H1 (cell line): ENCODE data around the gene GET3. TPM values are rescaled to one million over a fixed set of nuclear protein-coding genes. Genes with fewer than 3 reads are reported as not detected.

Experiments used
- CTCF ChIA-PET: fragments of 300-600 bp; sonication (Branson Sonifier 250); formaldehyde crosslinking; loops from one replicate; lab custom pipeline; 2021; ENCODE audit not compliant: partially characterized antibody; lab: Charles Lee
- POLR2A ChIA-PET: fragments of 300-600 bp; sonication (Branson Sonifier 250); formaldehyde crosslinking; loops from one replicate; lab custom pipeline; 2021; ENCODE audit warnings: inconsistent platforms; ENCODE audit not compliant: partially characterized antibody; lab: Charles Lee
- DNase-seq, 2 experiments: peaks; one replicate each; pipeline versions ENCODE4 v3.0.0 to v3.0.0-alpha.2; 2010 to 2022; ENCODE audit warnings: low spot score in 2 of 2, low read depth in 1 of 2, mixed read lengths in 1 of 2
- FAIRE-seq: peaks from 2 replicates; lab custom pipeline; 2011; peaks lifted over from hg19 to GRCh38; lab: Jason Lieb, UNC
- H2AFZ ChIP-seq: 2 replicates; pipeline ENCODE4 v1.8.1; 2012; ENCODE audit warnings: low read length, inconsistent platforms
- H2AK5ac ChIP-seq: 2 replicates; pipeline ENCODE4 v1.6.1; 2013; ENCODE audit warnings: low read depth, low read length
- H2BK120ac ChIP-seq: replicated peaks from 2 replicates; pipeline ENCODE3; 2013; ENCODE audit warnings: low read depth, low read length, inconsistent platforms
- H2BK12ac ChIP-seq: 2 replicates; pipeline ENCODE4 v1.6.1; 2013; ENCODE audit warnings: low read depth, low read length
- H2BK15ac ChIP-seq: 2 replicates; pipeline ENCODE4 v1.6.1; 2013; ENCODE audit warnings: low read length
- H2BK20ac ChIP-seq: 2 replicates; pipeline ENCODE4 v1.6.1; 2013; ENCODE audit warnings: low read length
- H2BK5ac ChIP-seq: 2 replicates; pipeline ENCODE4 v1.6.1; 2013; ENCODE audit warnings: low read depth, low read length
- H3K14ac ChIP-seq: 2 replicates; pipeline ENCODE4 v1.6.1; 2013; ENCODE audit warnings: inconsistent platforms; ENCODE audit not compliant: insufficient read length
- H3K18ac ChIP-seq: 2 replicates; pipeline ENCODE4 v1.6.1; 2013; ENCODE audit warnings: low read length; ENCODE audit errors: extremely low read depth
- H3K23ac ChIP-seq: 2 replicates; pipeline ENCODE4 v1.6.1; 2013; ENCODE audit warnings: inconsistent platforms; ENCODE audit not compliant: insufficient read length
- H3K23me2 ChIP-seq: 2 replicates; pipeline ENCODE4 v1.6.1; 2013; ENCODE audit warnings: low read depth, low read length
- H3K27ac ChIP-seq: 2 replicates; pipeline ENCODE4 v1.6.1; 2011; ENCODE audit warnings: low read depth, low read length, inconsistent platforms
- H3K27me3 ChIP-seq, 4 experiments: replicated peaks in 1 of 4; 1 replicate in 1 of 4; 2 replicates in 3 of 4; pipeline versions ENCODE4 v1.6.1 to v1.8.1; 2011 to 2013; ENCODE audit warnings: low read length in 3 of 4, mild to moderate bottlenecking in 3 of 4, inconsistent platforms in 2 of 4, mixed read lengths in 2 of 4, moderate library complexity in 1 of 4; ENCODE audit not compliant: control insufficient read depth in 3 of 4, insufficient read depth in 3 of 4; ENCODE audit errors: extremely low read depth in 1 of 4
- H3K36me3 ChIP-seq, 4 experiments: 2 replicates each; pipeline versions ENCODE4 v1.6.1 to v1.8.1; 2011 to 2013; ENCODE audit warnings: mild to moderate bottlenecking in 4 of 4, low read length in 3 of 4, moderate library complexity in 2 of 4, control low read depth in 1 of 4, inconsistent platforms in 1 of 4; ENCODE audit not compliant: insufficient read depth in 4 of 4, control insufficient read depth in 2 of 4
- H3K4ac ChIP-seq: replicated peaks from 2 replicates; pipeline ENCODE3; 2013; ENCODE audit warnings: low read length, low read depth, mixed read lengths, inconsistent platforms; ENCODE audit not compliant: insufficient read length
- H3K4me1 ChIP-seq, 4 experiments: replicated peaks in 1 of 4; 1 replicate in 1 of 4; 2 replicates in 3 of 4; pipeline versions ENCODE4 v1.6.1 to v1.8.1; 2011 to 2013; ENCODE audit warnings: low read length in 3 of 4, inconsistent platforms in 2 of 4, mixed read lengths in 1 of 4; ENCODE audit not compliant: insufficient read depth in 4 of 4, control insufficient read depth in 3 of 4
- H3K4me2 ChIP-seq, 2 experiments: 2 replicates each; pipeline versions ENCODE4 v1.6.1 to v1.8.1; 2011 to 2013; ENCODE audit warnings: low read depth in 2 of 2, low read length in 2 of 2, control low read depth in 1 of 2, inconsistent platforms in 1 of 2, mild to moderate bottlenecking in 1 of 2; ENCODE audit not compliant: insufficient read depth in 1 of 2
- H3K4me3 ChIP-seq, 4 experiments: fragments of 200-600, 300-600 bp in 1 of 4; sonication (generic), shearing (Covaris generic), sonication (Bioruptor Twin) in 1 of 4; 2 replicates each; pipeline versions ENCODE4 v1.5.1 to v1.8.1; 2011 to 2016; ENCODE audit warnings: low read length in 4 of 4, low read depth in 3 of 4, control low read depth in 2 of 4, inconsistent platforms in 2 of 4, mild to moderate bottlenecking in 2 of 4, mixed read lengths in 1 of 4, moderate library complexity in 1 of 4; ENCODE audit not compliant: insufficient read depth in 2 of 4; ENCODE audit errors: extremely low read depth in 1 of 4
- H3K56ac ChIP-seq: replicated peaks from 2 replicates; pipeline ENCODE3; 2013; ENCODE audit warnings: low read depth, mild to moderate bottlenecking, mixed read lengths, low read length, inconsistent platforms; ENCODE audit not compliant: insufficient read length
- H3K79me1 ChIP-seq: 2 replicates; pipeline ENCODE4 v1.6.1; 2013; ENCODE audit warnings: low read depth, low read length, control low read depth
- H3K79me2 ChIP-seq, 2 experiments: 2 replicates each; pipeline versions ENCODE4 v1.6.1 to v1.8.1; 2012 to 2013; ENCODE audit warnings: low read length in 2 of 2, mild to moderate bottlenecking in 2 of 2, inconsistent platforms in 1 of 2; ENCODE audit not compliant: insufficient read depth in 2 of 2, control insufficient read depth in 1 of 2
- H3K9ac ChIP-seq, 4 experiments: replicated peaks in 1 of 4; 1 replicate in 1 of 4; 2 replicates in 3 of 4; pipeline versions ENCODE4 v1.6.1 to v1.8.1; 2011 to 2013; ENCODE audit warnings: low read depth in 3 of 4, low read length in 3 of 4, control low read depth in 2 of 4, mild to moderate bottlenecking in 2 of 4, moderate library complexity in 2 of 4, inconsistent platforms in 1 of 4; ENCODE audit errors: extremely low read depth in 1 of 4
- H3K9me3 ChIP-seq, 2 experiments: 2 replicates each; pipeline versions ENCODE4 v1.6.1 to v1.8.1; 2012 to 2013; ENCODE audit warnings: mild to moderate bottlenecking in 2 of 2, moderate library complexity in 2 of 2, control low read depth in 1 of 2, inconsistent platforms in 1 of 2, low read depth in 1 of 2, low read length in 1 of 2, mixed read lengths in 1 of 2; ENCODE audit not compliant: insufficient read depth in 2 of 2
- H4K20me1 ChIP-seq, 2 experiments: replicated peaks in 1 of 2; 2 replicates each; pipeline versions ENCODE3 to v1.8.1; 2011 to 2013; ENCODE audit warnings: inconsistent platforms in 2 of 2, low read length in 2 of 2, mild to moderate bottlenecking in 1 of 2; ENCODE audit not compliant: insufficient read depth in 2 of 2, control insufficient read depth in 1 of 2
- H4K5ac ChIP-seq: 2 replicates; pipeline ENCODE4 v1.6.1; 2013; ENCODE audit warnings: low read length, low read depth, mixed read lengths, inconsistent platforms; ENCODE audit not compliant: insufficient read length
- H4K8ac ChIP-seq: 2 replicates; pipeline ENCODE4 v1.8.0; 2013; ENCODE audit warnings: mild to moderate bottlenecking, moderate library complexity, low read length, inconsistent platforms; ENCODE audit not compliant: insufficient read depth; ENCODE audit errors: extremely low read depth
- H4K91ac ChIP-seq: replicated peaks from 2 replicates; pipeline ENCODE3; 2013; ENCODE audit warnings: low read length, mixed read lengths, inconsistent platforms; ENCODE audit not compliant: insufficient read length
- BACH1 ChIP-seq: IDR thresholded peaks from 2 replicates; pipeline ENCODE4 v1.6.1; 2012; ENCODE audit warnings: low read length, improper control_type of control experiment
- BRCA1 ChIP-seq: IDR thresholded peaks from 2 replicates; pipeline ENCODE4 v1.6.1; 2012; ENCODE audit warnings: low read depth, low read length, improper control_type of control experiment
- CBX5 ChIP-seq: fragments of 300-800, 300-1000 bp; sonication (generic); IDR thresholded peaks from 2 replicates; pipeline ENCODE4 v1.7.1; 2016; ENCODE audit warnings: antibody characterized with exemption, low read length, low read depth
- CEBPB ChIP-seq: IDR thresholded peaks from 2 replicates; pipeline ENCODE4 v1.6.1; 2012; ENCODE audit warnings: low read depth, low read length
- GABPA ChIP-seq: IDR thresholded peaks from 2 replicates; pipeline ENCODE4 v1.6.1; 2011; ENCODE audit warnings: mild to moderate bottlenecking, low read length, moderate library complexity, borderline replicate concordance; ENCODE audit not compliant: insufficient read depth
- HDAC2 ChIP-seq, 2 experiments: fragments of 300-600 bp in 1 of 2; sonication (generic) in 1 of 2; IDR thresholded peaks; 2 replicates each; pipeline ENCODE4 v1.6.1; 2011 to 2012; ENCODE audit warnings: low read depth in 2 of 2, low read length in 2 of 2, mild to moderate bottlenecking in 2 of 2, moderate library complexity in 2 of 2, borderline replicate concordance in 1 of 2, inconsistent platforms in 1 of 2
- HDAC6 ChIP-seq: IDR thresholded peaks from one replicate; pipeline ENCODE4 v1.7.1; 2012; ENCODE audit warnings: low read depth, mild to moderate bottlenecking, inconsistent platforms, low read length, moderate library complexity
- JUN ChIP-seq: IDR thresholded peaks from 2 replicates; pipeline ENCODE4 v1.6.1; 2011; ENCODE audit warnings: low read depth, mild to moderate bottlenecking, improper control_type of control experiment, low read length
- POLR2A ChIP-seq, 2 experiments: IDR thresholded peaks; 1 replicate in 1 of 2; 2 replicates in 1 of 2; pipeline ENCODE4 v1.6.1; 2011; ENCODE audit warnings: low read depth in 2 of 2, low read length in 2 of 2, mild to moderate bottlenecking in 2 of 2; ENCODE audit errors: control extremely low read depth in 1 of 2
- RAD21 ChIP-seq, 2 experiments: IDR thresholded peaks in 1 of 2; conservative IDR thresholded peaks in 1 of 2; 2 replicates each; pipeline ENCODE4 v1.6.1; 2011; ENCODE audit warnings: low read depth in 2 of 2, low read length in 2 of 2, improper control_type of control experiment in 1 of 2, inconsistent platforms in 1 of 2, mild to moderate bottlenecking in 1 of 2, moderate library complexity in 1 of 2
- SIX5 ChIP-seq: IDR thresholded peaks from 2 replicates; pipeline ENCODE4 v1.6.1; 2011; ENCODE audit warnings: mild to moderate bottlenecking, low read depth, low read length
- SRF ChIP-seq: IDR thresholded peaks from 2 replicates; pipeline ENCODE4 v1.6.1; 2011; ENCODE audit warnings: mild to moderate bottlenecking, low read depth, low read length, moderate library complexity
- TAF7 ChIP-seq: optimal IDR thresholded peaks from 2 replicates; pipeline ENCODE3; 2011; ENCODE audit warnings: low read depth, mild to moderate bottlenecking, inconsistent platforms, low read length, moderate library complexity, borderline replicate concordance
- YY1 ChIP-seq: IDR thresholded peaks from 2 replicates; pipeline ENCODE4 v1.6.1; 2011; ENCODE audit warnings: low read depth, mild to moderate bottlenecking, low read length
- WGBS, 2 experiments: shearing (Covaris generic) in 1 of 2; methylation state at CpG; one replicate each; pipeline versions ENCODE4 v1.1.6 to v1.1.7; 2013 to 2015; ENCODE audit warnings: low lambda C conversion rate in 2 of 2, mixed read lengths in 2 of 2, inconsistent platforms in 1 of 2, low coverage in 1 of 2, missing lambda C conversion rate in 1 of 2; ENCODE audit not compliant: insufficient replicate concordance in 2 of 2, insufficient coverage in 1 of 2, insufficient read length in 1 of 2; ENCODE audit errors: extremely low coverage in 1 of 2, missing lambda C conversion rate in 1 of 2; 5-methylcytosine and 5-hydroxymethylcytosine counted together
- polyA plus RNA-seq, 7 experiments: library from polyadenylated mRNA; depleted of rRNA in 3 of 7; stranded (reverse) in 5 of 7; unstranded in 2 of 7; fragments of >200 nt in 5 of 7; fragments of 200-250 nt in 2 of 7; gene quantifications; 1 replicate in 5 of 7; 2 replicates in 1 of 7; 4 replicates in 1 of 7; pipeline versions ENCODE4 v1.2.1 to v1.2.3, GENCODE V29; 2011 to 2013; ENCODE audit warnings: missing spikeins in 2 of 7, mixed read lengths in 2 of 7
- total RNA-seq: library from RNA; stranded (reverse); fragmentation: NEBNext Ultra II Directional; extraction: Animal tissue kit (Norgen Biotek cat#: 25700); gene quantifications from 2 replicates; pipeline ENCODE4 v1.2.1, GENCODE V29; 2021

Gene GET3
- total and polyA plus RNA-seq, 2 of the 8 experiments (the other 6 are each of a cell fraction or from before 2014, with no cell fraction given), result 105 to 297 TPM

- Histone ChIP-seq H3K27ac (no peak overlapping the region), H3K4me1 (peaks cover 0 to 4% (median 3%) of the 10 kb centered on the region in 4 experiments; a peak in 2 of 7 replicates), H3K23ac (no peak overlapping the region), H3K79me1 (no peaks in the 10 kb centered on the region), H4K91ac (no peak overlapping the region), H3K56ac (no peak overlapping the region), H3K27me3 (no peaks in the 10 kb centered on the region), H3K14ac (no peak overlapping the region), H3K9me3 (no peaks in the 10 kb centered on the region), H3K36me3 (peaks cover 0 to 9% (median 2%) of the 10 kb centered on the region in 4 experiments; a peak in 5 of 8 replicates), H4K20me1 (peaks cover 0 to 5% of the 10 kb centered on the region in 2 experiments), H3K4ac (no peak overlapping the region), H3K4me3 (no peak overlapping the region), H2BK20ac (no peak overlapping the region), H3K18ac (no peak overlapping the region), H2AK5ac (no peak overlapping the region), H2BK15ac (no peak overlapping the region), H4K8ac (no peak overlapping the region), H3K79me2 (no peaks in the 10 kb centered on the region), H3K4me2 (no peak overlapping the region), H3K23me2 (peaks cover 7% of the 10 kb centered on the region; the same call in 1 of the 2 replicates), H2BK5ac (no peak overlapping the region), H4K5ac (no peak overlapping the region), H2AFZ (no peak overlapping the region), H2BK12ac (no peak overlapping the region), H3K9ac (no peak overlapping the region), H2BK120ac (no peak overlapping the region)
- POLR2A ChIA-PET, result interaction anchor here (0.6 to 9.2 kb wide), 7 partner anchors 8 to 120 kb away, joined by 4 to 93 read pairs (median 30); partner anchors contain the start of genes DHPS, GNG14 and TNPO2
- FAIRE-seq (no peak), DNase-seq (no peak)
- WGBS, 2 experiments, result 91% methylated on average over 15 of the region's 16 CpGs; no CpG with 5 or more reads in 1 of the 2 experiments
- CTCF ChIA-PET, result interaction anchor here (1.2 to 1.3 kb wide), 2 partner anchors 20 to 22 kb away, joined by 4 to 5 read pairs; no protein-coding TSS in a partner anchor
- TF ChIP-seq TAF7, result no peak
- TF ChIP-seq POLR2A (IDR thresholded peaks at IDR 0.05; ENCODE audit: control extremely low read depth in 1 of 2, low read depth in 2 of 2, low read length in 2 of 2), result no peak
- TF ChIP-seq SIX5, result no peak
- no peak for TF ChIP-seq BRCA1
- no peak for TF ChIP-seq HDAC2 (IDR thresholded peaks at IDR 0.05; ENCODE audit: borderline replicate concordance in 1 of 2, low read depth in 2 of 2, low read length in 2 of 2)
- no peak for TF ChIP-seq CBX5
- TF ChIP-seq RAD21 (IDR thresholded peaks at IDR 0.05 in 1 of 2, conservative IDR thresholded peaks at IDR 0.05 in 1 of 2; ENCODE audit: low read depth in 2 of 2, low read length in 2 of 2), result no peak
- no peak for TF ChIP-seq GABPA
- TF ChIP-seq CEBPB, result no peak
- no peak for TF ChIP-seq JUN
- TF ChIP-seq BACH1, result no peak
- no peak for TF ChIP-seq SRF
- no peak for TF ChIP-seq HDAC6
- no peak for TF ChIP-seq YY1
These were observed 42.7 kb upstream of the GET3 start for GRCh38 chr19:12694641-12695040.
